Jurkat, Clone E6-1 (cell line): ENCODE data around the gene MYO1C. TPM values are rescaled to one million over a fixed set of nuclear protein-coding genes. Genes with fewer than 3 reads are reported as not detected.
"Not testable (repeated sequence)": the region's sequence is repeated elsewhere in the genome, so short reads cannot be mapped to it uniquely, and the experiment has no call there.

Experiments
- DNase-seq: peaks from one replicate; pipeline ENCODE4 v3.0.0-alpha.2; 2011; ENCODE audit warnings: low read depth, low spot score
- H3K4me3 ChIP-seq: 2 replicates; pipeline ENCODE4 v1.5.1; 2011; ENCODE audit warnings: mild to moderate bottlenecking, low read length, control low read depth, moderate library complexity
- polyA plus RNA-seq: library from polyadenylated mRNA; unstranded; fragments of >200 nt; gene quantifications from one replicate; pipeline ENCODE4 v1.2.1, GENCODE V29; 2012; ENCODE audit warnings: missing spikeins; ENCODE audit not compliant: insufficient read length, insufficient read depth

MYO1C gene, protein sequence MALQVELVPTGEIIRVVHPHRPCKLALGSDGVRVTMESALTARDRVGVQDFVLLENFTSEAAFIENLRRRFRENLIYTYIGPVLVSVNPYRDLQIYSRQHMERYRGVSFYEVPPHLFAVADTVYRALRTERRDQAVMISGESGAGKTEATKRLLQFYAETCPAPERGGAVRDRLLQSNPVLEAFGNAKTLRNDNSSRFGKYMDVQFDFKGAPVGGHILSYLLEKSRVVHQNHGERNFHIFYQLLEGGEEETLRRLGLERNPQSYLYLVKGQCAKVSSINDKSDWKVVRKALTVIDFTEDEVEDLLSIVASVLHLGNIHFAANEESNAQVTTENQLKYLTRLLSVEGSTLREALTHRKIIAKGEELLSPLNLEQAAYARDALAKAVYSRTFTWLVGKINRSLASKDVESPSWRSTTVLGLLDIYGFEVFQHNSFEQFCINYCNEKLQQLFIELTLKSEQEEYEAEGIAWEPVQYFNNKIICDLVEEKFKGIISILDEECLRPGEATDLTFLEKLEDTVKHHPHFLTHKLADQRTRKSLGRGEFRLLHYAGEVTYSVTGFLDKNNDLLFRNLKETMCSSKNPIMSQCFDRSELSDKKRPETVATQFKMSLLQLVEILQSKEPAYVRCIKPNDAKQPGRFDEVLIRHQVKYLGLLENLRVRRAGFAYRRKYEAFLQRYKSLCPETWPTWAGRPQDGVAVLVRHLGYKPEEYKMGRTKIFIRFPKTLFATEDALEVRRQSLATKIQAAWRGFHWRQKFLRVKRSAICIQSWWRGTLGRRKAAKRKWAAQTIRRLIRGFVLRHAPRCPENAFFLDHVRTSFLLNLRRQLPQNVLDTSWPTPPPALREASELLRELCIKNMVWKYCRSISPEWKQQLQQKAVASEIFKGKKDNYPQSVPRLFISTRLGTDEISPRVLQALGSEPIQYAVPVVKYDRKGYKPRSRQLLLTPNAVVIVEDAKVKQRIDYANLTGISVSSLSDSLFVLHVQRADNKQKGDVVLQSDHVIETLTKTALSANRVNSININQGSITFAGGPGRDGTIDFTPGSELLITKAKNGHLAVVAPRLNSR
- polyA plus RNA-seq: 28.4 TPM

DNA sequence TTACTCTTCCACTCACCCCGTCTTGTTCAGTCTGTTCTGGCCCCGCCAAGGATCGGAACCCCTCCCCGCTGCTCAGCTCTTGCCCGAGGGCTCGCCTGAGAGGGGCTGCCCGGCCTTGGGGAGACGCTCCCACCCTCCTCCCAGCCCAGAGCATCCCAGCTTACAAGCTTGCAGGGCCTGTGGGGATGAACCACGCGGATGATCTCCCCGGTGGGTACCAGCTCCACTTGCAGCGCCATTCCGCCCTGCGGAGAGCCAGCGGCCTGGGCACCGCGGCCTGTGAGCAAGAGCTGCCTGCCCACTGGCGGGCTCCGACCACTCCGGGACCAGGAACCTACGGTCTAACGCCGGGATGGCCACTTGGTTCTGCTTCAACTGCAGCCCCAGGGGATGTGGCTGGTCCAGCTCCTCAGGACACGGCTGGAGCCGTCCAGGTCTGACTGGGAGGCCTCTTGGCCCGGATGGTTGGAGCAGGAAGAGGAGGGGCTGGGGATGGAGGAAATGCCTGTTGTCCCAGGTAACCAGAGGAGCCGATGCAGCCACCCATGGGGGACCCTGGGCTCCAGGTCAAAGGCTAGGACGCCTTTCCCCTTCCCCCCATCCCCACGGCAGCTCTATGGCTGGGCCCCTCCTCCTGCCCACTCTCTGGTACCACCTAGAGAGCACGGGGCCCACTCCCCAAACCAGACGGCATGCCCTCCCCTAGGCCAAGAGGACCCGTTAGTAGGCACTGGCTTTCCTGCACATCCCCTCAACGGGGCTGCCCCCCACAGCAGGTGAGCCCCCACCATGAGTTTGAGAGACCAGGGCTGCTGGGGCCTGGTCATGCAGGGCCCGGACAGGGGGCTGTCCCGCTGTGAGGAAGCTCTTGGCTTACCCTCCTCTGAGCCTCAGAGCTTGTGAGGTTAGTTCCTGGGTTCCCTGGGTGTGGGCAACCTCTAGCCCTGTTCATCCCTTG lies at the start of gene MYO1C:
Gene MYO1C (minus strand): TSS at position 438 of the 958 bp plus-strand sequence. CDS start 199 bp downstream, at position 239.
- DNase-seq: no peak

DNA sequence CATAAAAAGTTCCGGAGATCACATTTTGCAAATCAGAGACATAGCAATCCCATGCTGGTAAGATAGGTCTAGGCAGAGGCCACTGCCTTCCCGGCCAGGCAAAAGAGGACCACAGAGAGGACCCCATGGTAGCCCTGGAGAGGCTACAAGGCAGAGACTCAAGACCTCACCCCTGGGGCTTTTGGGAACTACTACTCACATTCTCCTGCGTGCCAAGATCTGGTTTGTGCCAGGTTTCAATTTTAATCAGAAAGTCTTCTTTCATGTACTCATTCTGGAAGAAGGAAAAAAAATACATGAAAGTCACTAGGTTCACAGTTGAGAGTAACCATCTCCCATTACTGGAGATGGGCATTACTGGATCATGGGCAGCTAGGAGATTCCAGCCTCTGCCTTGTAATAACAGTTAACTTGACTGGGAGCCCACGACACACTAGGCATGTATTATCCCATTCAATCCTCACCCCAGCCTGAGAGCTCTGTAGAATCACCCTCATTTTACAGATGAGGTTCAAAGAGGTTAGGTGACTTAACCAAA lies 49.0 kb upstream of the MYO1C start:
- H3K4me3 ChIP-seq: no peak overlapping the region
- no peak for DNase-seq

More for the DNA sequence above, at the start of gene MYO1C:
- H3K4me3 ChIP-seq: peak within 1 kb of the TSS; percentile 29

DNA sequence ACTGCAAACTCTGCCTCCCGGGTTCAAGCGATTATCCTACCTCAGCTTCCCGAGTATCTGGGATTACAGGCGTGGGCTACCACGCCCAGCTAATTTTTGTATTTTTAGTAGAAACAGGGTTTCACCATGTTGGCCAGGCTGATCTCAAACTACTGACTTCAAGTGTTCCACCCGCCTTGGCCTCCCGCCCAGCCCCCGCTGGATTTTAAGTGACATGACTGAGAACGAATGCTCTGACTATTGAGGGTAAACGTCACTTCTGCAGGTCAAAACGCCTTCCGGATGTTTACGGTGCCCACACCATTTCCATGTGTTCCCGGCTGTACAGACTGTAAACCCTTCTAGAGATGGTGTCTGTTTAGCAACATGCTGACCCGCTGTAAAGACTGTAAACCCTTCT lies 47.3 kb upstream of the MYO1C start:
- H3K4me3 ChIP-seq: no peak overlapping the region
- no peak for DNase-seq

DNA sequence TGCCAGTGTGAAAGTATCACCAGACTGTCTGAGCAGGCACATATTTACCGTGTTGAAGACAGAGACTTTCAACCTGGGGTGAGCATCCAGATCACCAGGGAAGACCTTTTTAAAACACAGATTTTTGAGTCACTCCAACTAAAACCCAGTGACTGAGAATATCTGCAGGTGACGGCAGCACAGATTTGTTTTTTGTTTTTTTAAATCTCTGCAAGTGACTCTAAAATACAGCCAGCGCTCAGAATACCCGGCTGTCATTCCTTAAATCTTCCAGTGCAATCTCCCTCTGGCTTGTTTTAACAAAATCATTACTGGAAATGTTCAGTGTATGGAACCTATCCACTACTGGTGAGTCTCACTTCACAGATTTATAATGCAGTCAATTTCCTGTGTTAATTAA lies 43.3 kb upstream of the MYO1C start:
- H3K4me3 ChIP-seq: no peak overlapping the region
- no peak for DNase-seq

DNA sequence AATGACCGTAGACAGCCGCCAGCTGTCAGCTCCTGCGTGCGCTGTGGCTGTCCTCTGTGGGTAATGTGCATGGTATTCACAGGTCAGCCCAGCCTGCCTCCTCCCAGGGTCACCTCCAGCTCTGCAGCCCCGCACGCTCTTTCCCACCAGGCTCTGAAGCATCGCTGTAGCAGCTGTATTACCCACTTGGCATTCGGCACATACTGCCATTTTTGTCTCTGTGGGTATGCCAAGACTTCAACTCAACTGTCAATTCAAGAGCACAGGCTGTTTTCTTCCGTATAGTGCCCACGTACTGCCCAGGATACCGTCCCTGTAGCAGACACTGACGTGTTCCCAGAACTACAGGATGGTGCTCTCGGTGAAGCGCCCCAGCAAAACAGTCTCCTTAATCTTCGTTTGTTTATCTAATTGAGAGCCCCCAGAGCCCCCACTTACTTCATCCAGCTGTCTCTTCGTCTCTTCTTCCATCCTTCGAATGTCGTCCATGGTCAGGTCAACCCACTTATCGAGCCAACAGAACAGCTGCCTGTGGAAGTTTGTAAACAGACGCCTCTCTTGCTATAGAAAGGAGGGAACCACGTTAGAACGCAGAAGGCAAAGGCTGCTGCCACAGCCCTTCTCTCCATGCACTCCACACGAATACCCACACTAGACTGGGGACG lies 41.3 kb upstream of the MYO1C start:
- no peak for DNase-seq

DNA sequence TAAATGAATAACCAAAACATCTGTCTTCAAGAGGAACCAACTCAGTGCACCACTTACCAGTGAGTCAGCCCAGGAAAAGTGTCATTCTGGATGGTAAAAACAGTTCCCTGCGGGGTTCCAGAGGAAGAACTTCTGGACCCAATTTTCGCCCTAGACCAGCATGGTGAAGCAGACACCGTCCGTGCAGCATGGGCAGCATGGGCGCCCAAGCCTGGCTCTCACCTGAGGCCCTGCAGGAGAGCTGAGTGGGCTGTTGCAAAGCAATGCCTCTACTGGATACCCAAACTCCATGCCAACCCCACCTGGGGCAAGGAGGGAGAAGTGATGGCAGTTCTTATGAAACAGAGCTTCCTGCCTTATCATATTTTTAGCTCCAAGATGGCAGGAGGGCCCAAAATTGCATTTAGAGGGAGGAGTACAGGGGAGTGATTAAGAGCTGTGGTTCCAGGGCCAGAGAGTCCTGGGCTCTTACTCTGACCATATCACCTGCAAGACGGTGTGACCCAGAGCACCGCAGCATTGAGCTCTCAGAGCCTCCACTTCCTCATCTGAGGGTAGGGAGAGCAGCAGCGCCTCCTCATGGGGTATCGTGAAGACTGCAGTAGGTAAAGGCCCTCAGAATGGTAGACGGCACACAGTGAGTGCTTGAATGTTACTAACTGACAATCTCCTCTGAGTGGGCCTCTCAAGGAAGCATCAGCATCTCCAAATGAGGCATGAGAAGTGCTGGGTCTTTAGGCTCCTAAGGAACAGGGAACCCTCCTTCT lies 40.5 kb upstream of the MYO1C start:
- H3K4me3 ChIP-seq: no peak overlapping the region
- no peak for DNase-seq

More for the DNA sequence above, 41.3 kb upstream of the MYO1C start:
- H3K4me3 ChIP-seq: no peak overlapping the region

DNA sequence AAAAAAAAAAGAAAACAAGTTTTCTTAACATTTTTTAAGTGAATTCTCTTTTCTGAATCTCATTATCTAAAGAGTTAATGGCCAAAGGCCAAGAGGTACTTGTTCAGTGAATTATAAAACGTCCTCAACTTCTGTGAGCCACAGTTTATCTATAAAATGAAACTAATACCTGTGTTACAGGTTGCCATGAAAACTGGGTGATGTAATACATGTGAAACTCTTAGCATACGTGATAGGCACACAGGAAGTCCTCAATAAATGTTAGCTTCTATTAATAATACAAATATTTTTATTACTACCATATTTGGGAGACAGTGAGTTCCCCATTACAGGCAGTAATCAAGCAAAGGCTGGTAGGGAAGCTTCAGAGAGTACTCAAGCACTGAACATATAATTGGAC lies 37.4 kb upstream of the MYO1C start:
- DNase-seq: no peak
- H3K4me3 ChIP-seq: no peak overlapping the region

DNA sequence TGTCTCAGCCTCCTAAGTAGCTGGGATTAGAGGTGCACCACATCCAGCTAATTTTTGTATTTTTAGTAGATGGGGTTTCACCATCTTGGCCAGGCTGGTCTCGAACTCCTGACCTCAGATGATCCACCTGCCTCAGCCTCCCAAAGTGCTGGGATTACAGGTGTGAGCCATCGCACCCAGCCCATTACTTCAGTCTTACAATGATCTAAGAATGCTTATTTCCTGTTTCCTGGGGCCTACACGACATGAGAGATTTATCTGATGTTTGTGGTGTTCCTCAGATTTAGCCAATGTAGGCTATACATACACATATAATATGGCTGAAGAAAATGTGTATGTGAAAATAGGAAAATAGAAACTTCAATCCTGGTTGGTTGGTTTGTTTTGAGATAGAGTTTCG lies 34.4 kb upstream of the MYO1C start:
- not testable (repeated sequence) for H3K4me3 ChIP-seq
- peak; percentile 74 for DNase-seq

DNA sequence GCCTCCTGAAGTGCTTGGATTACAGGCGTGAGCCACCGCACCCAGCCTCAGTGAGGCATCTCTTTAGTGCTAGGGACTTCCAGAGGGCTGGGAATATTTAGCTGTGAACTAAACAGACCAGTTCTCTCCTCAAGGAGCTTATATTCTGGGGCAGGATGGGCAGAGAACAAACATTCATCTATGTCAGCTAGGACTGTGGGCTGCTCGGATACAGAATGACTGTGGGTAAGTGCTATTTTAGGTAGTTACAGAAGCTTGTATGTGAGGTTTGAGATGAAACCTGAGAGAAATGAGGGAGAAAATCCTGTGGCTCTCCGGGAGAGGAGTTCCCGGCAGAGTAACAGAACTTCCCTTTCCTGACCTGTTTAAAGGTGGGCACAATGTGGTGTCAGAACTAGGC lies 30.1 kb upstream of the MYO1C start:
- no peak for DNase-seq
- H3K4me3 ChIP-seq: no peak overlapping the region

DNA sequence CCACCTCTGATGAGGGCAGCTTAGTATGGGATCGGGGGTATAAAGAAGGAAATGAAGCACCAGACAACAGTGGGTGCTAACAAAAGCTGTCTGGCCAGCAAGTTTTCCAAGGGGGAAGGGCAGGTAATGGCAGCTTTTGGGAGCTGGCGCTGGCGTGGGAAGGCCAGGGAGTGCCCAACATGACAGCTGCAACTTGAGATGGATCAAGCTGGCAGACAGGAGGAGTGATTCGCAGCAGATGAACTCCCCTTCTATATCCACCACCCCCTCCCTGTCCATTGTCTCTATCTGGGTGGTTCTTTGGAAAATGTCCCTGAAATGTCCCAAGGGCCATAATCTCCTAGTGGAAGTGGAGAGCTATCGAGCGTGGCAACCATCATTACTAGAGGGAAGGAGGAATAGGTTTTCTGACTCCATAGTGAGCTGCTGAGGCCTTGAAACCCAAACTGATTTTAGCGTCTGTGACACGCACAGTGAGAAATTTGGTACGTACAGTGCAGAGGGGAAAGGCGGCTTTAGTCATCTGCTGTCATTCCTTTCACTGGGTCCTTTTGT lies 28.7 kb upstream of the MYO1C start:
- DNase-seq: no peak

DNA sequence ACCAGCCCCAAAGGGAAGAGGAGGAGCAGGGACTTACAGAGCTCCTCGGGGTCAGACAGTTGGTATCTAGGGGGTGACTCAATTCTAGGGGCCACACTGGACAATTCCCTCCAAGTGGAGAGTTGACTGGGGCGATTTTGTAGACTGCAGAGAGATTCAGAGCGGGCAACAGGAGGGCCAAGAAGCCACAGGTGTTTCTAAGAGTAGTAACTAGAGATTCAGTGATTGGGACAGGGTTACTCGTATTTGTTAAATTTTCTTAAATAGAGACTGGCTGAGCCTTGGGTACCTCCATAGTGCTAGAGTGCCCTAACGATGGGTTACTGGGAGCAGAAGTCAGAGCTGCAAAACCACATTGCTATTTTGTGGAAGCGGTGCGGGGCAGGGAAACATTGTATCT lies 27.2 kb upstream of the MYO1C start:
- no peak for DNase-seq
- no peak overlapping the region for H3K4me3 ChIP-seq

More for the DNA sequence above, 28.7 kb upstream of the MYO1C start:
- no peak overlapping the region for H3K4me3 ChIP-seq

DNA sequence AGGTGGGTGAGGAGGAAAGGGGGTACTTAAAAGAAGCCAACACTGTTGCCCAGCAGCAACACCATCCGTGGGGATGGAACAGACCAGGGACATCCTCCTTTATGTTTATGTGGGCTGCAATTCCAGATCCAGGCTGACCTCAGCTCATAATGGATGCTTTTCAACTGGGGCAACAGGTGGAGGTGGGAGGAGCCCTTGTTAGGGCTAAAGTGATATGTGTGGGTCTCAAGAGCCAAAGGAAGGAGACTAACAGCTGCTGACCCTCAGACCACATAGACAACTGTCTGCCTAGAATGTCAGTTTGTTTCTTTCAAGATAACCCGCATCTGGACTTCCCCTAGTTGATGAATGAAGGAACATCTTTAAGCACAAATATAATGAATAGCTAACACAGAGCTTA lies 25.9 kb upstream of the MYO1C start:
- no peak overlapping the region for H3K4me3 ChIP-seq
- DNase-seq: no peak

DNA sequence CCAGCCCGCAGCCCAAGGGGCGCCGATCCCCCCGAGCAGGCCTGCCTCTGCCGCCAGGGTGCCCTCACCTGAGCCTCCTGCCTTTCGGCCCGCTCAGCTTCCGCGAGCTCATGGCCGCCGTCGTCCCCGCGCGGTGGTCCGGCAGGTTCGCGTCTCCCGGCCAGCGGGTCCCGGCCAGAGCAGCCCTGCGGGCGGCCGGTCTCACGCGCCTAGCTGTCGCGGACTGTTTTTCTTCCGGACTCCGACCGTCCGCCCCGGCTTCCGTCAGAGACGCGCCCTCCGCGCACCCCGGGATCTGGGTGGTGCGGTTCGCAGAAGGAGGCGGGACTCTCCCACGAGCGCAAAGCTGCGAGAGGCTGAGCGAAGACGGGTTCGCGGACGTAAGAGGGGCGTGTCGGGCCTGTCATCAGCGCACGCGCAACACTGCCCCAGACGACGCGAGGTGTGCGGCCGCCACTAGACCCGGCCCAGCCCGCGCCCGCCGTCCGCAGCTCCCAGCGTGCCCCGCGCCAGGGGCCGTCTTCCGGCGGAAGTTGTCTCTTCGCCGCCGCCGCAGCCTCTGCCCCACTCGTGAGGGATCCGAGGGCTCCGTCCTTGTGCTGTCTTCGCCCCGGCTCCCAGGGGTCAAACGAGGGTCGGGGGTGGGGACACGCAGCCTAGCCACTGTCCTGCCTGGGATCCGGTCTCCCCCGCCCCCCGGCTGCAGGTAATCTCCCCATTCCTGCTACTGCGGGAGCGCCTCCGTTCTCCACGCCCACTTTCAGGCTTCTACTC lies 24.1 kb upstream of the MYO1C start, which contains the start of gene INPP5K:
Gene INPP5K (minus strand): TSS at position 225 of the 774 bp plus-strand sequence. CDS start 113 bp downstream, at position 112.
- H3K4me3 ChIP-seq: peak within 1 kb of the TSS; percentile 95
- DNase-seq: peak; percentile 97

DNA sequence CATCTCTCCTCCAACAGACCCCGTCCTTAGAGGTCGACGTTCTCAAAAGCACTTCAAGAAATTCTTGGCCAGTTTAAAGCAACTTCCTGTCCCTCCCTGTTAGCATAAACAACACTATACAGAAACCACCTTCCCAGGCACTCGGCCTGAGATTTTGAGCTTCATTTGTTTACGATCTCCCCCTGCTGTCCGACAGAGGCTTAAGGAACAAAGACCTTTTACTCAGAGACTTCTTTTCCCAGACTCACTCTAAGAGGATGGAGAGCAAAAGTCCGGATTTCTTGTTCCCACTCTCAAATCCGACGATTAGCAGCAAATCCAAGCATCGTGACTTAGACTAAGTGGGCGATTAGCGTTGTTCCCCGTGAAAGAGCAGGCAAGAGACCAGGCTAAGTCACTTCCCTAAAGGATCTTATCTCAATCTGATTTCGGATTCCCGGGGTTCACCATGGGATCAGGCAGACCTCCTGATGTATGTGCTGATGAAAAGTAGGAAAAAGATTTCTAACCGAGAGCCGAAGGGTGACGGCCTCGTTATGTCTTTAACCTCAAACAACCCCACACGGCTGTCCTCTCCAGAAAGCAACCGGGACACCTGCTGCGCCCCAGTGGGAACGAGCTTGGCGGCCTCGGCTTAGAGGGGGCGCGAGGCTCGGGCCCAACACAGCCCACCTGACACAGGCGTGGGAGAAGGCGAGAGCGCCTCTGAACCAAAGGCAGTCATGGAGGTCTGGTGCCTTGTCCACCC lies 23.3 kb upstream of the MYO1C start:
- H3K4me3 ChIP-seq: peak overlapping the region; percentile 90
- DNase-seq: peak; percentile 66

DNA sequence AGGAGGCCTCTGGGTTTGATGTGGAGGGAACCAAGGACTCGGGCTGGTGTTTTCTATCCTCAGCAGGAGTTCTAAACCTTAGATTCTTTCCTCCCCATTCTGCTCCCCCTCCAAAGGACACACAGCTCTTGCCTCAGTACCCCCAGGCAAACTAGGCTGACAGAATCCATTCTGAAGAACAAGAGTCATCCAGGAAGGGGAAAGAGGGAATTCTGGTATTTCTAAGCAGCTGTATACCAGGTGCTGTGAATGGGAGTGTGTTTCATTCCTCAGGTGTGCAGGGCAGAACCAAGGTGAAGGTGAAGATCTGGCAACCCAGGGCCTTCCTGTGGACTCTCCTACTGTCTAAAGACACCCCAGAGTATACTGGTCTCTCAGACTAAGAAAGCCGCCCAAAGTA lies 19.9 kb upstream of the MYO1C start:
- H3K4me3 ChIP-seq: no peak overlapping the region
- no peak for DNase-seq
